ENCODE data around the gene TMEM263.

- TF ChIP-seq CTCF (IDR thresholded peaks at IDR 0.05; ENCODE audit: insufficient read depth, low read depth, low read length), result no peak
- no peak for TF ChIP-seq EZH2 (IDR thresholded peaks at IDR 0.05; ENCODE audit: insufficient read depth, low read length)
Measured at GRCh38 chr12:106976668-106977067, 21.0 kb downstream of the TMEM263 start.
